Activated effector memory CD4-positive, alpha-beta T cell treated with Interleukin-2 at 50 U/mL for 16 hours (primary cell): Measurements from ENCODE around the gene TSACC.

Experiments
- DNase-seq: peaks from one replicate; pipeline ENCODE4 v3.0.0-alpha.2; 2020

TSACC gene

DNA sequence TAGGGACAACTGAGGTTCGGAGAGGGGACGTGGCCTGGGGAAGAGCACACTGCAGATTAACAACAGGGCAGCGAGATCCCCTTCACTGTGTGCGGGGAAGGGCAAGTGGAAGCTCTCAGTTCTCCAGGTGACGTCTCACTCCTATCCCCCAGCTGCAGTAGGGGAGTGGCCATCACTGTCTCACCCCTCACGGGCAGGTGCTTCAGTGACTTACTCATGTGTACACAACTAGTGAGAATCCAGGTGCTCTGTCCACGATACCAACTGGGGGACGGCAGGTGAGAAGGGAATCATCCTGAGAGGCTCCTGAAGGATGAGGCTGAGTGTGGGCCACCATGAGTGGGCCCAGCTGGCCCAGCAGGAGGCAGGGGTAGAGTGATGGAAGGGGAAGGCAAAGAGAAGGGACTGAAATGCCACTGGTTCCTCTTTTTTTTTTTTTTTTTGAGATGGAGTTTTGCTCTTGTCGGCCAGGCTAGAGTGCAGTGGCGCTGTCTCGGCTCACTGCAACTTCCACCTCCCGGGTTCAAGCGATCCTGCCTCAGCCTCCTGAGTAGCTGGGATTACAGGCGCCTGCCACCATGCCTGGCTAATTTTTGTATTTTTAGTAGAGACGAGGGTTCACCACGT is 56.6 kb downstream of the TSACC start:
- DNase-seq: no peak
